ENCODE results near the gene UNC93A. TPM values are rescaled to one million over a fixed set of nuclear protein-coding genes. Genes with fewer than 3 reads are reported as not detected.
"Not testable (repeated sequence)": the region's sequence is repeated elsewhere in the genome, so short reads cannot be mapped to it uniquely, and the experiment has no call there.

The UNC93A gene
- total RNA-seq, result not detected
- long read RNA-seq, result 0 reads

DNA sequence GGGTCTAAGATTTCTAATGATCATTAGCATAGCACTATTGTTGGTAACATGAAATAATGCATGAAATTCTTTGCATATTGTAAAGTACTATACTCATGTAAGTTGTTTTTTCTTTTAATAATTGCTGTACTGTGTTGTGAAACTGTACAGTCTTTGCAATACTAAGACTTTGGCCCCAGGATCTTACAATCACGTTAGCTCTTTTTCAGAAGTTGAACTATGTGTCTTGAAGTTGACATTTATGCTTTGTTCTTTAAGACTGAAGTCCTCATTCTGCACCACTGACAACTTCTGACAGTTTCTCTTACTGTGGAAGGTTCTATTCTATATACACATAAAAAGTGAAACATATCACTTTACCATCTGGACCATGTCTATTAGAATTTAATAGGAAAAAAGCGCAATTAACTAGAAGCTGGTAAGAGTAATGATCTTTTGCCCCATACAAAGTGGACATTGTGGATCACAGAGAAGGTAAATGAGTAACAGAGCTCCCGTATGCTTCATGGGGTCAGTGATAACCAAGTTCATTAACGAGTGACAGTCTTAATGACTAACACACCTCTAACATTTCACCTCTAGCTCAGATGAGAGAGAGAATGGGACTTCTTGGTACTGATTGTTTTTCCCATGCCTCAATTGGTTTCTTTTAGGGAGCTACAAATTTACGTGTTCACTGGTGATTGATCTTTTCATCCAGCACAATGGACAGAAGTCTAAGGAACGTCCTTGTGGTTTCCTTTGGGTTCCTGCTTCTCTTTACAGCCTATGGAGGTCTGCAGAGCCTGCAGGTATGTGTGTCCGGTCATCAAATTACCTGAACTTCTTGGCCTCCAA, at the start of gene UNC93A:
Gene UNC93A, plus strand, starts transcription at position 530 of the 837 bp plus-strand sequence. Its CDS starts 175 bp downstream, at position 705.
- no peak for ATAC-seq (ENCODE audit: poor library complexity)
- DNase-seq, result no peak
- intact Hi-C loops (cut with DNase I), result no loop called here

DNA sequence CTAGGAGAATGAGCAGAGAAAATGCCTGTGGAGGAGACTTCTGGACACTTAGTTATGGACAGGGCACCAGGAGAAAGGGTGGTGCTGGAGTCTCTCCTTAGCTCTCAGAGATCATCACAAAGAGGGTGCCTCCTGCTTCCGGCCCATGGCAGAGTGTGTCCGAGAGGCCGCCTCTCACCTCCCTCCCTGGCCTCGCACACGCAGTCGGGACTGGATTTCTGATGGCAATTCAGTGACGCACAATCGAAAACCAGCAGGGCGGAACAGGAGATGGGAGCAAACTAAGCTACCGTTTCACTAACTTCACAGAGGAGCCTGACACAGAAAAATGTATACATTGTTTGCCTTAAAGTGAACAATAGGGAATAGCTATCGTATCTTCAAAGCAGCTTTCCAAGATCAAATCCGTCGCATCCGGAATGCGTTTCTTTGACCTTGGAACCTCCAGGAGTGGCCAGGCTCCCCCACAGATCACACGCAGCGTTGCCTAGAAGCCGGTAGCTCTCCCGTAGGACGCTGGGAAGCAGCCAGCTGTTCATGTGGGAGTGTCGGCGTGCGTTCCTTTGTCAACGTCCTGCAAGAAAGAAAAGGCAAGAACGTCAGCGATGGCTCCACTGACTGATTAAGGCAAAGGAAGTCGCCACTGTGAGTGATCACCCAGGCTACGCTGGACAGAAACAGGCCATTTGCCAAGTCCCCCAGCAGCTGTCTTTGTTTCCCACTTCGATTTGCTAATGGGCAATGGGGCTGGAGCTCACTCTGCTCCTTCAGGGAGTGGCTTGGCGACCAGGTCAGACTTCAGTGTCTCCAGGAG, 49.6 kb upstream of the UNC93A start:
- DNase-seq; ATAC-seq (ENCODE audit: poor library complexity); intact Hi-C loops (cut with DNase I): not testable (repeated sequence)

DNA sequence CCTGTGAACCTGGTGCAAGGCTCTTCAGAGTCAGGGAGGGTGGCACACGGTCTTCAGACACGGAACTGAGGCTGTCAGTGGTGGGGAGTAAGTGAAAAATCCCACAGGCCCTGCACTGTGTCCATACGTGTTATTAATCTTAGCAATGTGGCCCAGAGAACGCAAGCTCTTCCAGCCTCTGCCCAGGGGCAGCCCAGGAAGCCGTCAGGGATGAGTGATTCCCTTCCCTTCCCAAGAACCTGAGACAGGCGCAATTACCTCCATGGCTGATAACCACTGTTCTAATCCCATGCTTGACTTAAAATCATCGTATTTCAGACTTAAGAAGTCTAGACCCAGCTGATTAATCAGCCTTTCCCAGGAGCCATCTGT, 49.0 kb upstream of the UNC93A start:
- ATAC-seq (ENCODE audit: poor library complexity); intact Hi-C loops (cut with DNase I): not testable (repeated sequence)

DNA sequence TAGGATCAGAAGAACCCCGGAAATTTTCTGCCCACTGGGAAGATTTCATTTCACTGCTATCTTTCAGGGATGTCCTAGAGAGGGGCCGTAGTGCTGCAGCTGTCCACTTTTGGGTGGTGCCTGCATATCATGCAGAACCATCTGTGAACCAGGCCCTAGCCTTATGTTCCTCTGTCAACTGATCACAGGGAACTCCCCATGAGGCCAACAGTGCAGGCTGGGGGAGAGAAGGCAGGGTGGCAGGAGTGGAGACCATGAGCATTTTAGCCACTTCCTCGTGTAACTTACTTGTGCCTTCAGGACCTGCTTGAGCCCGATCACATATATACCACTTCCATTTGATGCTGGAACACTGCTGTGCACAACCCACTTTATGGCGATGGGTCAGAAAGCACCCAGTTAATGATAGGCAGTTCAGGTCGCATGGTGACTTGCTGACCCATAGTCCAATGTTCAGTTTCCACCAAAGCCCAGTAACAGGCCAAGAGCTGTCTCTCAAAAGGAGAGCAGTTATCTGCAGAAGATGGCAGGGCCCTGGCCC, 48.5 kb upstream of the UNC93A start:
- DNase-seq, result not testable (repeated sequence)

More for the DNA sequence above, 49.0 kb upstream of the UNC93A start:
- DNase-seq, result not testable (repeated sequence)

DNA sequence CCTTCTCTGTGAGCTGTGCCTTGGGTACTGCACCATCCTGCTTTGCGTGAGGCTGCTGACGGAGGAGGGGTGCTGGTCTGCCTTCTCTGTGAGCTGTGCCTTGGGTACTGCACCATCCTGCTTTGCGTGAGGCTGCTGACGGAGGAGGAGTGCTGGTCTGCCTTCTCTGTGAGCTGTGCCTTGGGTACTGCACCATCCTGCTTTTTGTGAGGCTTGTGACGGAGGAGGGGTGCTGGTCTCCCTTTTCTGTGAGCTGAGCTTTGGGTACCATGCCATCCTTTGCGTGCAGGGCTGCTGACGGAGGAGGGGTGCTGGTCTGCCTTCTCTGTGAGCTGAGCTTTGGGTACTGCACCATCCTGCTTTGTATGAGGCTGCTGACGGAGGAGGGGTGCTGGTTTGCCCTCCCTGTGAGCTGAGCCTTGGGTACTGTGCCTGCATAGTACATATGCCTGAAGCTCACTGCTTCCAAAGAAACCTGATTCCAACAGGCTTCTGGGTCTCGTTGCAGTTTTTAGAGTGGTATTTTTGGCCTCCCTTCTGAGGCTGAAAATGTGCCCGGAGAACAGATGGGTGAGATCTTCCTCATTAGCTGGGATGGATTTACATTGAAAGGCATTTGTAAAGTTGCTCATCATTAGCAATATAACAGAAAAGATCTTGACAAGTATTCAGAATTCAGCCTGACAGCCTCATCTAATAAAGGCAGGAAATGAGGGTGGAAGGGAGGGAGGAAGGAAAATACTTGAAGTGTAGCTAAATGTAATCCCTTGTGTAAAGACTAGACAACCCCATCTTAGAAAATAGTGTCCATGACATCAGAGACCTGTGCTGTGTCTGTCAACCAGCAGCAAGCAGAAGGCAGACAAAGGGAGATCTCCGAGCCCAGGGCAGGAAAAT, 46.8 kb upstream of the UNC93A start:
- DNase-seq (no peak), ATAC-seq (ENCODE audit: poor library complexity) (no peak)
- intact Hi-C loops (cut with DNase I), result no loop called here

More for the DNA sequence above, 48.5 kb upstream of the UNC93A start:
- ATAC-seq (ENCODE audit: poor library complexity); intact Hi-C loops (cut with DNase I): not testable (repeated sequence)

DNA sequence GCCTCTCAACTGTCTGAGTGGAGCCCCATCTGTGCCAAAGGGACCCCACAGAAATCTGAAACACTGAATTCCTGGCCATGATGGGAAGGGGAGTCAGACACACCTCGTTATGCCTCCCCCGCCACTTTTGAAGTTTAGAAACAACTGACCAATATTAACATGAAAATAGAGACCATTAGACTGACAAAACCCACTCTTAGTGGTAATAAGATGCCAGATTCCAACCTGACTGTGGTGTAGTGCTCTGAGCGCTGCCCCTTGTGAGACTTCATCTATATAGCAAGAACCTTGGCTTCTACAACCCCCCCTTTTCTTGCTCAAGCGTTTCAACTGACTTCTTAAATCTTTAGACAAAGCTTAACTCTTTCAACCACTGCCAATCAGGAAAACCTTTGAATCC, 46.1 kb upstream of the UNC93A start:
- ATAC-seq (ENCODE audit: poor library complexity) (no peak), DNase-seq (no peak)
- intact Hi-C loops (cut with DNase I), result no loop called here

DNA sequence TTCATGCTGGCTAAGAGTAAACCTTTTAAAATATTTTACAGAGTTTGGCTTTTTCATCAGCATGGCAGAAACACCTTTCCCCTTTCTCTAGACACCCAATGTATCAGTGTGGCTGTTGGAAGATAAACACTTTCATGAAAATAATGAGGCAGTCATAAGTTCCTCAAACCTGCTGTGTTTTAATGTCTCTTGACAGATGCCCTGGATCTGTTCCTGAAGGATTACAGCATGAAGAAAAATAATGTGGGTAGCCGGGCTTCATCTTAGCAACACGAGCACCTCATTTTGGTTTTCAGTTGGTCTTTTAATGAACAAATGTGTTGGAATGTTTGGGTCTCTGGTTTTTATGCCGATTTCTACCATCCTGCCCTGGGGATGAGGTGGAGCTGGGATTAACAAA, 45.5 kb upstream of the UNC93A start:
- DNase-seq, result no peak
- intact Hi-C loops (cut with DNase I), result no loop called here
- no peak for ATAC-seq (ENCODE audit: poor library complexity)

DNA sequence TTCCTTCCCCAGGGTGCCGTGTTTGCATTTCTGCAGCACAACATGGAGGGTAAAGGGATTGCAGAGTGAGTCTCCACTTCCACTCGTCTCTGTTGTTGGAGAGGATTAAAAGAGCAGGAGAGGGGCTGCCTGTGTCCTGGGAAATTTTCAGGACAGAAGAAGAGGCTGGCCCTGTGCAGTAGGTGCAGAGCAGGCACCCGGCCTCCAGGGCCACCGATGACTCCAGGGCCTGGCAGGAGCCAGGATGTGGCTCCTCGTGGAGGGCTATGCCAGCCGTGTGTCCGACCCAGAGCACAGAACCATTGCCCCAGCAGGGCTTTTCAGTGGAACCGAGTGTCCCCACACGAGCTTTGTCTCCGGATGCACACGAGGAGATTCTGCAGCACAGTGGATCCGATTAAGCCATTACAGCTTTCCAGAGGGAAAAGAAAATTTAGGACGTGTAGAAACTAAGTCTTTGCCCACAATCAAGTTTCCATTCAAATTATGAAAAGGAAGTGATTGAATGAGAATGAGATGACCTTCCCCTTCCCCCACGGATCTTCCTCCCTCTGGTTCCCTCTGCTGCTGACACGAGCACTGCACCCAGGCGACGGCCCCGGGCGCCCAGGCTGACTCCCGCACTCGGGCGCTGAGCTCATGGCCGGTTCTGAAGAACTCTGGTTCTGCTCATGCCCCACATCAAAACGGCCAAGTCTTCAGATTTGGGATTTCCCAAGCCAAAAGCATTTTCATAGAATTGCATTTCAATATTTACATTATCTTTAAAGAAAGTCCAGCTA, 43.1 kb upstream of the UNC93A start:
- no peak for DNase-seq
- no peak for ATAC-seq (ENCODE audit: poor library complexity)
- intact Hi-C loops (cut with DNase I), result no loop called here

DNA sequence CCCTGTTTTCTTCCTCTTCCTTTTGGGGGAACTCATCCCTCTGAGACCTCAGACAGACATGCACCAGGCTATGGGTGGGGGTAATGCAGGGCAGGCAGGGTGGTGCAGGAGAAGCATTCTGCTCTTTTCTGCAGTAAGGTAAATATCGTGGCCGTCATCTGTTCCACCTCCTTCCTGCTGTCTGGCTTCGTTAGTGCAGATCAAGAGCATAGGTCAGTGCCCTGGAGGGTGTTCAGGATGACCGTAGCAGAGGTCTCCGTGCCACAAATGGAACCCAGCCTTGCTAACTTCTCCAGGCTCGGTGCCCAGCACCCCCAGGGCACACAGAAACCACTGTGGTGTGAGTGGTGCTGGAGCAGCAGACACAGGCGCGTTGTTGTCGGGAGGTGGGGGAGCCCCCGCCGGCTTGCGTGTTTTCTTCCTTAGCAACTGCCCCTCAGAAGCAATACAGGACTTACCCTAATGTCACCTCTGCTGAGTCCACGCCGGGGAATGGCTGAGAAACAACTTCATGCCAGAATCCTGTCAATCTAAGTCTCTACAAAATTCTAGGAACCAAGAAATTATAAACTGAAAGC, 42.1 kb upstream of the UNC93A start:
- DNase-seq; intact Hi-C loops (cut with DNase I); ATAC-seq (ENCODE audit: poor library complexity): not testable (repeated sequence)

DNA sequence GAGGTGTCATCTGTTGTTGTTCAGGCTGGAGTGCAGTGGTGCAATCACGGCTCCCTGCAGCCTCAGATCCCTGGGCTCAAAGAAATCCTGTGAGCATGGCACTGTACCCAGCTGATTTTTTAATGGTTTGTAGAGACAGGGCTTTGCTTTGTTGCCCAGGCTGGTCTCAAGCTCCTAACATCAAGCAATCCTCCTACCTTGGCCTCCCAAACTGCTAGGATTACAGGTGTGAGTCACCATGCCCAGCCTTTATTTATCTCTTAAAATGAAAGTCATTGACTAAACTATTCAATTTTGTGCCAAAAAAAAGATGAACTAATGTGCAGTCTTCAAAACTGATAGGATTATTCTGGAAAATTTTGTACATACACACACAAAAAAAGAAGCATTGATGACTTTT, 38.8 kb upstream of the UNC93A start:
- intact Hi-C loops (cut with DNase I), result no loop called here
- DNase-seq, result no peak
- no peak for ATAC-seq (ENCODE audit: poor library complexity)

DNA sequence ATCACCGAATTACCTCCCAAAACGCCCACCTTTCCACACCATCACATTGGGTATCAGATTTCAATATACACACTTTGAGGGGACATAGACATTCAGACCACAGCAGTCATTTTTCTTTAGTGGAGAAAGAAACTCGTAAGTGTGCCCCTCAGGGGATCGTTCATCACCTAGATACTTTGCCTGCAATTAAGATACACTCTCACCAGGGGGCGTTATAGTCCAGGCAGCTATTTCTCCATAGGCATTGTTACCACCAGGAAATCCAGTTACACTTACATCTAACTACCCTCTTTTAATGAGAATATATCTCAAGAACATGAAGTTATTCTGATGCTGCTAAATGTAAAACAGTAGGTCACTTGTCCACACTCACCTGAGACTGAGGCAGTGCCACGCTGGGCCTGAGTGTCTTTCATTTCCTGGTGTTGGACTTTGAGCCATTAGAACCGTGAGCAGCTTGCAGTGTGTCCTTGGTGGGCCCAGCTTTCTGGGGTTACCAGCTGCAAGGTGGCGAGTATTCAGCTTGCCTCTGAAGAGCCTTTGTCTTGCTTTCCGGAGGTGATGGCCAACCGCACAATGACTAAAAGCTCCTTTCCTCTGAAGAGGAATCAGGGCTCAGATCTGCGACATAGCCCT, 35.1 kb upstream of the UNC93A start:
- DNase-seq, result no peak
- no peak for ATAC-seq (ENCODE audit: poor library complexity)
- intact Hi-C loops (cut with DNase I), result no loop called here

DNA sequence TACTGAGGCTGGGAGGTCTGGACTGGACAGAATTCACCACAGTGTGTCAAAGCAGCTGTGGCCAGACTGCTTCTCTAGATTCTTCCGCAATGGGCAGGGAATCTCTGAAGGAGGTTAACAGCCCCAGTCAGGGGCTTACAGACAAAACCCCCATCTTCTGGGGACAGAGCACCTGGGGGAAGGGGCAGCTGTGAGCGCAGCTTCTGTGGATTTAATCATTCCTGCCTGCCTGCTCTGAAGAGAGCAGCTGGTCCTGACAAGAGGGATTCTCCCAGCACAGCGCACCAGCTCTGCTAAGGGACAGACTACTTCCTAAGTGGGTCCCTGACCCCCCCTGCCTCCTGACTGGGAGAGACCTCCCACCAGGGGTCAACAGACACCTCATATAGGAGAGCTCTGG, 32.5 kb upstream of the UNC93A start:
- ATAC-seq (ENCODE audit: poor library complexity), result no peak
- no peak for DNase-seq
- intact Hi-C loops (cut with DNase I), result no loop called here

DNA sequence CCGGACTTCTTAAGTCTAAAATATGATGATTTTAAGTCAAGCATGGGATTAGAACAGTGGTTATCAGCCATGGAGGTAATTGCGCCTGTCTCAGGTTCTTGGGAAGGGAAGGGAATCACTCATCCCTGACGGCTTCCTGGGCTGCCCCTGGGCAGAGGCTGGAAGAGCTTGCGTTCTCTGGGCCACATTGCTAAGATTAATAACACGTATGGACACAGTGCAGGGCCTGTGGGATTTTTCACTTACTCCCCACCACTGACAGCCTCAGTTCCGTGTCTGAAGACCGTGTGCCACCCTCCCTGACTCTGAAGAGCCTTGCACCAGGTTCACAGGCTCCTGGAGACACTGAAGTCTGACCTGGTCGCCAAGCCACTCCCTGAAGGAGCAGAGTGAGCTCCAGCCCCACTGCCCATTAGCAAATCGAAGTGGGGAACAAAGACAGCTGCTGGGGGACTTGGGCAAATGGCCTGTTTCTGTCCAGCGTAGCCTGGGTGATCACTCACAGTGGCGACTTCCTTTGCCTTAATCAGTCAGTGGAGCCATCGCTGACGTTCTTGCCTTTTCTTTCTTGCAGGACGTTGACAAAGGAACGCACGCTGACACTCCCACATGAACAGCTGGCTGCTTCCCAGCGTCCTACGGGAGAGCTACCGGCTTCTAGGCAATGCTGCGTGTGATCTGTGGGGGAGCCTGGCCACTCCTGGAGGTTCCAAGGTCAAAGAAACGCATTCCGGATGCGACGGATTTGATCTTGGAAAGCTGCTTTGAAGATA, 24.9 kb upstream of the UNC93A start:
- DNase-seq; intact Hi-C loops (cut with DNase I); ATAC-seq (ENCODE audit: poor library complexity): not testable (repeated sequence)

DNA sequence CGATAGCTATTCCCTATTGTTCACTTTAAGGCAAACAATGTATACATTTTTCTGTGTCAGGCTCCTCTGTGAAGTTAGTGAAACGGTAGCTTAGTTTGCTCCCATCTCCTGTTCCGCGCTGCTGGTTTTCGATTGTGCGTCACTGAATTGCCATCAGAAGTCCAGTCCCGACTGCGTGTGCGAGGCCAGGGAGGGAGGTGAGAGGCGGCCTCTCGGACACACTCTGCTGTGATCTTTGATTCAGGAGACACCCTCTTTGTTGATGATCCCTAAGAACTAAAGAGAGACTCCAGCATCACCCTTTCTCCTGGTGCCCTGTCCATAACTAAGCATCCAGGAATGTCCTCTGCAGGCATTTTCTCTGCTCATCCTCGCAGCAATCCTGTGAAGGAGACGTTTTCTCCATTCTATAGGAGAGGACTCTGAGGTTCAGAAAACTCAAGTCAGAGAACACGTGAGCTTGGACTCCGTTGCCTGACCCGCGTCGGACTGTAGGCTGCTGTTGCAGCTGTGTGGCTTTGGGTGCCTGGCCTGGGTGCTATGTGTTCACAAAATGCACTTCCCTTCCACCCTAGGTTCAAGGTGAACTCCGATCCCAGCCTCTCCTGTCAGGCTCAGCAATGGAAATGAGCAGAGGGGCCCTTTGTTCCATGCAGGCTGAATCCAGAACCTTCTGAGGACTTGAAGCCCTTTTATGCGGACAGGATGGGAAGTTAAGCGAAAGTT, 24.1 kb upstream of the UNC93A start:
- DNase-seq, result no peak
- intact Hi-C loops (cut with DNase I), result no loop called here
- no peak for ATAC-seq (ENCODE audit: poor library complexity)

DNA sequence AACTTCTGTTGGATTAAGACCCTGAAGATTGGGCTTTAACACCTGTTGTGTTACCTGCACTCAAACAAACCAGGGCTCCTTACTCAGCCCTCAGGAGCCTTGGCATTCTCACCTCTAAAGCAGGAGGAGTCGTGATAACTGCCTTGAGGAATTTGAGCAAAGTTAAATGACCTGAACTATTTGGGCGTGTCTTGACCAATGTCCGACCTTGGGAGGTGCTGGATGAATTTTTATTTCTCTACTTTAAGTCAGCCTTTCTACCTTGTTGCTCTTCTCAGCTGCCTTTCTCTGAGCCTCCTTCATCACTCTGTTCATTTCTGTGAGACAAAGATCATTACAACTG, 23.6 kb upstream of the UNC93A start:
- DNase-seq; ATAC-seq (ENCODE audit: poor library complexity); intact Hi-C loops (cut with DNase I): not testable (repeated sequence)

DNA sequence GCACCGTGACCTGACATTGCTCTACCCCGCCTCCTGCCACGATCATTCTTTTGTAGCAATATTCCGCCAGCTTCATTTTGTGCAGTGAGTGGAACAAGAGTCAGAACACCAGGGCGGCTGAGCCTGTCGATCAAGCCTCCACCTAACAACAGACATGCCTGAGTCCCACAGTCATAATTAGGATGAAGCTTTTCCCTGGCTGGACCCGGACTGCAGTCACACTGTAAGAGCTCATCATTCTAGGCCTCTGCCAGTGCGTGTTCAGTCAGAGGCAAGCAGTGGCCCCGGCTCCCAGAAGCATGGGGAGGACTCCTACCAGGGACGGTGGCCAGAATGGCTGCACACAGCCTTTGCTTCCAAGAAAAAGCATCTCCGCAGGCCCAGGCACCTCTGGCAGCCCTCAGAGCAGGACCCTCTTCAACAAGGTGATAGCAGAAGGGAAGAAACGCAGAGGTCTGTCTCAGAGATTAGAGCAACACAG, 23.2 kb upstream of the UNC93A start:
- intact Hi-C loops (cut with DNase I), result no loop called here
- ATAC-seq (ENCODE audit: poor library complexity), result no peak
- no peak for DNase-seq

Measured in Right ventricle myocardium superior (tissue), 1 donor.